Large intestine (tissue), 3 donors: ENCODE measurements around the gene TFAM. TPM values are rescaled to one million over a fixed set of nuclear protein-coding genes. Genes with fewer than 3 reads are reported as not detected.

Experiments
- DNase-seq, 2 donors: peaks; one replicate each; pipeline versions ENCODE4 v3.0.0 to v3.0.0-alpha.2; 2013
- H3K27ac ChIP-seq: one replicate; pipeline ENCODE4 v1.5.1; 2013; ENCODE audit warnings: low read length
- H3K27me3 ChIP-seq: 2 replicates; pipeline ENCODE4 v1.6.1; 2013; ENCODE audit warnings: low read length; ENCODE audit not compliant: control insufficient read depth, insufficient read depth
- H3K36me3 ChIP-seq: 2 replicates; pipeline ENCODE4 v1.6.1; 2013; ENCODE audit warnings: low read length; ENCODE audit not compliant: control insufficient read depth, insufficient read depth
- H3K4me1 ChIP-seq: one replicate; pipeline ENCODE4 v1.6.1; 2013; ENCODE audit warnings: low read length; ENCODE audit not compliant: control insufficient read depth, insufficient read depth
- H3K4me3 ChIP-seq: one replicate; pipeline ENCODE4 v1.5.1; 2013; ENCODE audit warnings: low read length
- H3K9me3 ChIP-seq: one replicate; pipeline ENCODE4 v1.6.1; 2013; ENCODE audit warnings: mild to moderate bottlenecking, low read depth, low read length, moderate library complexity; ENCODE audit not compliant: control insufficient read depth
- WGBS: methylation state at CpG from one replicate; pipeline ENCODE4 v1.1.5; 2013; ENCODE audit warnings: low lambda C conversion rate; ENCODE audit not compliant: insufficient coverage; 5-methylcytosine and 5-hydroxymethylcytosine counted together
- polyA plus RNA-seq: library from polyadenylated mRNA; unstranded; fragments of 120-200 nt; gene quantifications from one replicate; pipeline ENCODE4 v1.2.1, GENCODE V29; 2013

The TFAM gene
- polyA plus RNA-seq, 1 donor, result 40.3 TPM

GRCh38 chr10:58444876-58445275, 59.7 kb downstream of the TFAM start:
- Histone ChIP-seq H3K36me3 (no peaks in the 10 kb centered on the region), H3K4me1 (no peaks in the 10 kb centered on the region), H3K27ac (no peak overlapping the region), H3K4me3 (no peak overlapping the region), H3K27me3 (no peaks in the 10 kb centered on the region), H3K9me3 (peaks cover 8% of the 10 kb centered on the region)
- WGBS, result no CpG with 5 or more reads among the region's 6 CpGs
- DNase-seq, result no peak

GRCh38 chr10:58448121-58448935, 63.1 kb downstream of the TFAM start:
- Histone ChIP-seq H3K27me3 (no peaks in the 10 kb centered on the region), H3K36me3 (no peaks in the 10 kb centered on the region), H3K9me3 (peaks cover 8% of the 10 kb centered on the region), H3K27ac (no peak overlapping the region), H3K4me3 (no peak overlapping the region), H3K4me1 (no peaks in the 10 kb centered on the region)
- WGBS, result no CpG with 5 or more reads among the region's 31 CpGs
- DNase-seq, result no peak

Other genes with a start within 250 kb of the TFAM start
- gene IPMK, start 117.5 kb upstream of the TFAM start, polyA plus RNA-seq, result 21.5 TPM
- gene CISD1, start 116.2 kb upstream of the TFAM start, polyA plus RNA-seq, result 70.2 TPM
- gene UBE2D1, start 50.4 kb upstream of the TFAM start, polyA plus RNA-seq, result 21.9 TPM
- gene BICC1, start 127.5 kb downstream of the TFAM start, polyA plus RNA-seq, result 6.2 TPM